Activated B cell treated with CpG ODN at 0.5 μM for 24 hours (primary cell): Measurements from ENCODE around the gene CMTR2. TPM values are rescaled to one million over a fixed set of nuclear protein-coding genes. Genes with fewer than 3 reads are reported as not detected.

ENCODE experiments used
- ATAC-seq: fragments of 200-7000 bp; cut with Tn5 transposase; one replicate; pipeline ENCODE4 v1.10.0; 2021; ENCODE audit warnings: low read depth, mild to moderate bottlenecking, moderate library complexity
- CTCF ChIA-PET: fragments of 350-600 bp; sonication (Branson Sonifier 250); formaldehyde crosslinking; loops from one replicate; lab custom pipeline; 2021; ENCODE audit warnings: antibody characterized with exemption; lab: Charles Lee
- POLR2A ChIA-PET: fragments of 350-600 bp; sonication (Branson Sonifier 250); formaldehyde crosslinking; loops from one replicate; lab custom pipeline; 2021; ENCODE audit warnings: antibody characterized with exemption; lab: Charles Lee
- DNase-seq: peaks from one replicate; pipeline ENCODE4 v3.0.0; 2022
- H3K27ac Mint-ChIP-seq: one replicate; pipeline ENCODE4 v1.8.0; 2020; ENCODE audit warnings: mixed read lengths
- H3K27me3 Mint-ChIP-seq: one replicate; pipeline ENCODE4 v1.8.0; 2021; ENCODE audit warnings: mixed read lengths
- H3K36me3 Mint-ChIP-seq: one replicate; pipeline ENCODE4 v1.8.0; 2021; ENCODE audit warnings: low read depth, mixed read lengths
- H3K4me1 Mint-ChIP-seq: one replicate; pipeline ENCODE4 v1.8.0; 2021; ENCODE audit warnings: mixed read lengths
- H3K4me3 Mint-ChIP-seq: one replicate; pipeline ENCODE4 v1.8.0; 2020; ENCODE audit warnings: mild to moderate bottlenecking, mixed read lengths
- H3K9me3 Mint-ChIP-seq: one replicate; pipeline ENCODE4 v1.8.0; 2020; ENCODE audit warnings: mixed read lengths
- intact Hi-C: fragments of 100-400 bp; cut with micrococcal nuclease; formaldehyde crosslinking; loops from one replicate; pipeline ENCODE4 v1.15.1; 2024
- total RNA-seq: library from RNA; stranded (reverse); gene quantifications from 2 replicates; pipeline ENCODE4 v1.2.3, GENCODE V29; 2022
- TF ChIP-seq, protein P1 (sequence below): fragments of 200-600 bp; IDR thresholded peaks from one replicate; pipeline ENCODE4 v1.8.0; 2022; ENCODE audit warnings: antibody characterized with exemption, mild to moderate bottlenecking

The CMTR2 gene
- total RNA-seq, 1 donor from 2014 or later, result 35.3 TPM

GRCh38 chr16:71262391-71262790, 26.8 kb downstream of the CMTR2 start:
- intact Hi-C loops, result no loop called here
- no peaks in the 10 kb centered on the region for H3K4me1 Mint-ChIP-seq
- no peak for DNase-seq
- H3K4me3 Mint-ChIP-seq, result no peak overlapping the region
- no peak overlapping the region for H3K27ac Mint-ChIP-seq
- H3K9me3 Mint-ChIP-seq, result no peaks in the 10 kb centered on the region
- H3K27me3 Mint-ChIP-seq, result peaks cover 9% of the 10 kb centered on the region
- TF ChIP-seq, protein P1, sequence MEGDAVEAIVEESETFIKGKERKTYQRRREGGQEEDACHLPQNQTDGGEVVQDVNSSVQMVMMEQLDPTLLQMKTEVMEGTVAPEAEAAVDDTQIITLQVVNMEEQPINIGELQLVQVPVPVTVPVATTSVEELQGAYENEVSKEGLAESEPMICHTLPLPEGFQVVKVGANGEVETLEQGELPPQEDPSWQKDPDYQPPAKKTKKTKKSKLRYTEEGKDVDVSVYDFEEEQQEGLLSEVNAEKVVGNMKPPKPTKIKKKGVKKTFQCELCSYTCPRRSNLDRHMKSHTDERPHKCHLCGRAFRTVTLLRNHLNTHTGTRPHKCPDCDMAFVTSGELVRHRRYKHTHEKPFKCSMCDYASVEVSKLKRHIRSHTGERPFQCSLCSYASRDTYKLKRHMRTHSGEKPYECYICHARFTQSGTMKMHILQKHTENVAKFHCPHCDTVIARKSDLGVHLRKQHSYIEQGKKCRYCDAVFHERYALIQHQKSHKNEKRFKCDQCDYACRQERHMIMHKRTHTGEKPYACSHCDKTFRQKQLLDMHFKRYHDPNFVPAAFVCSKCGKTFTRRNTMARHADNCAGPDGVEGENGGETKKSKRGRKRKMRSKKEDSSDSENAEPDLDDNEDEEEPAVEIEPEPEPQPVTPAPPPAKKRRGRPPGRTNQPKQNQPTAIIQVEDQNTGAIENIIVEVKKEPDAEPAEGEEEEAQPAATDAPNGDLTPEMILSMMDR, result no peak
- no peak for ATAC-seq
- no peaks in the 10 kb centered on the region for H3K36me3 Mint-ChIP-seq
- CTCF ChIA-PET, result no interaction called here
- POLR2A ChIA-PET, result no interaction called here

DNA sequence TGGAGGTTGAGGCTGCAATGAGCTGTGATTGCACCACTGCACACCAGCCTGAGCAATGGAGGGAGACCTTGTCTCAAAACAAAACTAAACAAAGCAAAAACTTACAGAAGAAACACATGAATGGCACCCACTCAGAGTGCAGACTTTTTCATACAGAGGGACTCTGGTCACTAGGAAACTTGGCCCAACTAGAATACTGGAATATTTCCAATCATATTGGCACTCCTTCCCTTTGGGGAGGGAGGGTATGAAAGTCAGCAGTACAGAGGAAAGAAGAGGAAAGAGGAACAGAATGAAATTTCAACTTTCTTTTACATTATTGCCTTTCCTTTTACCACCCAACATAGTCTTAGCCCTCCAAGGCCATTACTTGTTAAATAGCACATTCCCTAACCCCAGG, 28.2 kb downstream of the CMTR2 start:
- TF ChIP-seq, protein P1, result no peak
- CTCF ChIA-PET, result no interaction called here
- no peaks in the 10 kb centered on the region for H3K9me3 Mint-ChIP-seq
- POLR2A ChIA-PET, result no interaction called here
- H3K4me1 Mint-ChIP-seq, result peaks cover under 1% of the 10 kb centered on the region
- no peak overlapping the region for H3K4me3 Mint-ChIP-seq
- no peaks in the 10 kb centered on the region for H3K36me3 Mint-ChIP-seq
- intact Hi-C loops, result no loop called here
- H3K27me3 Mint-ChIP-seq, result peaks cover 9% of the 10 kb centered on the region
- no peak overlapping the region for H3K27ac Mint-ChIP-seq
- DNase-seq (no peak), ATAC-seq (no peak)

DNA sequence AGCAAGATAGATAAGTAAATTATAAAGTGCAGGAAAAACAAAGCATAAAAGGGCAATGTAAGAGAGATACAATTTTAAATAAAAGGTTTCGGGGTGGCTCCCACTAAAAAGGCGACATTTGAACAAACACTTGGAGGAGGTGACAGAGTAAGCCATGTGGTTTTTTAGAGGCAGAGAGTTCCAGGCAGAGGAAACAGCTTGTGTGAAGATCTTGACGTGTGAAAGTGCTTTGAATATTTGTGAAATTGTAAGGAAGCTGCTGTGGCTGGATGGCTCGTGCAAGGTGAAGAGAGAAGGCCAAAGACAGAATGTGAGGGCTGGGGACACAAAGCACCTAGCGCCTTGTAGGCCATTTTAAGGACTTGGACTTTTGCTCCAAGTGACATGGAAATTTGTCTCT, 30.1 kb downstream of the CMTR2 start:
- DNase-seq (no peak), ATAC-seq (no peak)
- peaks cover 9% of the 10 kb centered on the region for H3K27me3 Mint-ChIP-seq
- no peaks in the 10 kb centered on the region for H3K36me3 Mint-ChIP-seq
- no peak overlapping the region for H3K27ac Mint-ChIP-seq
- intact Hi-C loops, result no loop called here
- TF ChIP-seq, protein P1, result no peak
- H3K4me1 Mint-ChIP-seq, result peaks cover 16% of the 10 kb centered on the region
- POLR2A ChIA-PET, result no interaction called here
- no peaks in the 10 kb centered on the region for H3K9me3 Mint-ChIP-seq
- no peak overlapping the region for H3K4me3 Mint-ChIP-seq
- CTCF ChIA-PET, result no interaction called here

GRCh38 chr16:71258372-71258771, 30.8 kb downstream of the CMTR2 start:
- CTCF ChIA-PET, result no interaction called here
- H3K4me1 Mint-ChIP-seq, result peaks cover 16% of the 10 kb centered on the region
- no peaks in the 10 kb centered on the region for H3K9me3 Mint-ChIP-seq
- TF ChIP-seq, protein P1, result no peak
- no peak overlapping the region for H3K27ac Mint-ChIP-seq
- peaks cover 9% of the 10 kb centered on the region for H3K27me3 Mint-ChIP-seq
- ATAC-seq, result no peak
- H3K4me3 Mint-ChIP-seq, result no peak overlapping the region
- POLR2A ChIA-PET, result no interaction called here
- intact Hi-C loops, result no loop called here
- H3K36me3 Mint-ChIP-seq, result no peaks in the 10 kb centered on the region
- DNase-seq, result no peak

DNA sequence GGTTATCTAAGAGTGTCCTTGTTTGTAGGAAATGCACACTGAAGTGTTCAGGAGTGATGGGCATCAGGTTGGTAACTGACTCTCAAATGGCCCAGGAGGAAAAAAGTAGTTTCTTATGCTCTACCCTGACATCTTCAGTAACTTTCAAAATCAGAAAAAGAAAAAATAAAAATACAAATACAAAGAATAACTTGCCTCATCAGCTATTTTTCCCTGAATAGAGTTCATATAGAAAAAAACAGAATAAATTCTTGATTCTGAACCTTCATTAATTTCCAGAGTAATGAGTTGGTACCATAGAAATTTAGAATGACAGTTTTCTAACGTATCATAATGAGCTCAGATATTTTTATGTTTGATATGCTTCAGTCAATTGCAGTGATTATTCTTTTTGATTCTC, 31.4 kb downstream of the CMTR2 start:
- H3K4me1 Mint-ChIP-seq, result peaks cover 16% of the 10 kb centered on the region
- no peak overlapping the region for H3K27ac Mint-ChIP-seq
- H3K36me3 Mint-ChIP-seq, result no peaks in the 10 kb centered on the region
- intact Hi-C loops, result no loop called here
- no peak for ATAC-seq
- H3K27me3 Mint-ChIP-seq, result peaks cover 7% of the 10 kb centered on the region
- DNase-seq, result no peak
- H3K4me3 Mint-ChIP-seq, result no peak overlapping the region
- H3K9me3 Mint-ChIP-seq, result no peaks in the 10 kb centered on the region
- POLR2A ChIA-PET, result no interaction called here
- CTCF ChIA-PET, result no interaction called here
- TF ChIP-seq, protein P1, result no peak
